GM21528 (cell line): ENCODE measurements around the gene CNIH3.

Experiments
- ATAC-seq: cut with Tn5 transposase; IDR thresholded peaks from one replicate; pipeline ENCODE4 v1.9.1; 2021; ENCODE audit warnings: mild to moderate bottlenecking, moderate library complexity; ENCODE audit not compliant: unreplicated experiment, low FRiP score

Gene CNIH3

DNA sequence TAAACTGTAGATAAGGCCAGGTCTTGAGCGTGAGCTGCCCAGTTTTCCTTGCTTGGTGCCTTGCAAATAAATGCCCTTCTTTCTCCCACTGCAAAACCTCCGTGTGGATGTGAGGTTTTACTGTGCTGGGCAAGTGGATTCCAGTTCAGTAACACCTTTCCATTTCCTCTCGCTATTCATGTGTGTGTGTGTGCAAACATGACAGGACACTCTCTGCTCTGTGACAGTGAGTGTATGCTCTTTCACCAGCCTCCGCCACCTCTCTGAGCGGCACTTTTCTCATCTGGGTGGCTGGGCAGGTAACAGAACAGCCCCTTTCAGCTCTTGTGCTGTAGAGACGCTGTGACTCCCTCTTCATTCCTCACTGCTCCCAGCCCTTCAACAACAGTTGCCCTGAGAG is 23.9 kb downstream of the CNIH3 start:
- no peak for ATAC-seq

DNA sequence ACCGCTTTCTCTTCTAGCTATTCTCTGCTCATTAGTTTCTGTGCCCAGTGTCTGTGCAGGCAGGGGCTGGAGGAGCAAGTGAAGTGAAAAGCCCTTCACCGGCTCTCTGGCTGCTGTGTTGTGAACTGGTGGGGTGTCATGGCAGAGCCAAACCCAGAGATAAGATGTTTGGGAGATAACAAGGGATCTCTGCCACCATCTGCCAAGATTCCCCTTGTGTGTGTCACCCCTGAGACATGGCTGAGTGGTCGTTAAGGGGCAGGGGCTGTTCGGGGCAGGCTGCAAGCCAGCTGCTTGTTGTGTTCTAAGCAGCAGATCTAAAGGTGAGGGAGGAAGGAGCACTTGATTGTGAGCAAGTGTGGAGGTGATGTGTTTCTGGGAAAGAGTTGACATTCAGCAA is 24.5 kb downstream of the CNIH3 start:
- ATAC-seq, result no peak

DNA sequence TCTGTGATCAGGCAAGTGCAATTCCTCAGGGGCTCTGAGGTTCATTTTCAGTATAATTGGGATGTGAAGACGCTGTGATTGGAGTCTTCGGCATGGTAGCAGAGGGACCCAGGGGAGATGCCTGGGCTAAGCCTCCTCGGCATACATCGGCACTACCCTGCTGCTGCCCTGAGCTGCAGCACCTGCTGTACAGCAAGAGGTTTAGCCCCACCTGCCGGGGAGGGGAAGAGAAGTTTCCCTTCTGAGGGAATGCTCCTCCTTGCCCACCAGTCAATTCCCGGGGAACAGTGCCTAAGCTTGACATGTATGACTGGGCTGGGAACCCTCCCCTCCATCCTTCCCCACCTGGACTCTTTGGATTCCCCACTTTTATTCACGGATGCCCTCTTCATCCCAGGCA is 24.9 kb downstream of the CNIH3 start:
- no peak for ATAC-seq

DNA sequence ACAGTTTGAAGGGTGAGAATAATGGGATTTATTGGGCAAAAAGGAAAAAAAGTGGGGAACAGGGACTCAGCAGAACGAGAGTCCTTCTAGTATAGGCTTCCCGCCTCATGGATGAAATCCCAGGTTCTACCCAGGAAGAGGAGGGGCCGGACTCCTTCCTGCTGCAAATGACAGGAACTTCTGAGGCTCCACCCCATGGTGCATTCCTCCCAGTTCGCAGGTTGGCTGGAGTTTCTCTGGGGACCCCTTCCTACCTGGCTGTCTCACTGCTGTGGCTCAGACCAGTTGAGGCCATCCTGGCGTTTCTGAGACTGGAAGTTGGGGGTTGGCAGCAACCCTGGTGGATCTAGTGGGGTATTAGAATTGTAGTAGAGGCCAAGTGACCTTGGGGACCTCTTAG is 27.5 kb downstream of the CNIH3 start:
- ATAC-seq, result no peak

DNA sequence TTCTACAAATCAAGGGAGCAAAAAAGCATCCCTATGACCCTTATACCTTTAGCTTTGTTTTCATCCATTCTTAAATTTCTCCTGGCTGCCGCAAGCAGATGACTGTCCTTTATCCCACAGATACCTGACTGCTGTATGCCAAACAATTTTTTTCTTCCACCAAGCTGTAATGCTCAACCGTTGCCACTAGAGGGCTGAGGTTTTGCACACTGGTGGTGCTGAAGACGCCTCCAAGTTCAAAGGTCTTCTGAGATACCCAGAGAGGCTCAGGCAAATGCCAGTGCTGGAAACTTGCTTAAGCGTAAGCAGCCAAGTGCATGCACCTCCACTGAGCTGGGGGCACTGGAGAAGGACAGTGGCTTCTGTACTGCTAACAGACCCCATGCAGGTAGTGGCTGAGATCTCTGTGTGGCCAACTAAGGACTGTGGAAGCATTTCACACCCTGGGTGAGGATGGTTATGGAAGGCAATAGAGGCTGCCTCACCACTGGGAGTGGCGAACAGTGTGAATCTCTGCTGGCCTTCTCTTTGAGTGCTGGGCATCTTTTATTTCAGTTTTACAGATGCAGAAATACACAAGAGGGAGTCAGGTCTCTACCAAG is 28.5 kb downstream of the CNIH3 start:
- ATAC-seq, result peak; percentile 81

DNA sequence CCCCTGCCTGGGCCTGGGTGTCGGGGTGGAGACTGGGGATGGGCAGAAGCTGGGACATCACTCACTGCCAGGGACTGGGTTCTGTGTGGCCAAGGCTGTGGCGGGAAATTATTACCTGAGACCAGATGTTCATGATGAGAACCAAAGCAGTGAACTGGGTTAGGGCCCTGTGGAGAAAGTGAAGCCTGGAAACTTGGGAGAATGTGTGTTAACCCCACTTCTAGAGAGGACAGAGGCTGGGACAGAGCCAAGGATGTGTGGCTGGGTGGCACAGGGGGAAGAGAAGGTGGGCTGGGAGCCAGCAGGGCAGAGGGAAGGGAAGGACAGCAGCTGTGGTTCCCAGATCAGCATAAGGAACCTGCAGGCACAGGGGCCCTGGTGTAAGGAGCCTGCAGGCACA is 31.3 kb downstream of the CNIH3 start:
- no peak for ATAC-seq

DNA sequence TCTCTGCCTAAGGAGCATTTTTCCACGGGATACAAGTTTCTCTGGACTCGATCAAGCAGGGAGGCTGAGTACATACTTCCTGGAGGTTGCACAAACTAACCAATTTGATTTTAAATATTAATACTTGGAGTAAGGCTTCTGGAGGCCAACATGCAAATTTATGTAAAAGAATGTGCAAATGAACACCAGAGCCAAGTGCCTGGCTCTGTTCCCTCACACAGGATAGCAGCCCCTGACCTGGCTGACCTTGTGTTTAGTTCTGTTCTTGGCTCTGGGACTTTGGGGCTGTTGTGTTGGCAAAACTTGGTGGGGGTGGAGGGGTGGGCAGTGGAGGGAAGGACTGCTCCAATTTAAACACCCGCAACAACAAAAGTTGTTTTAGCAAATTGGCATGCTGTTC is 34.2 kb downstream of the CNIH3 start:
- ATAC-seq, result no peak

DNA sequence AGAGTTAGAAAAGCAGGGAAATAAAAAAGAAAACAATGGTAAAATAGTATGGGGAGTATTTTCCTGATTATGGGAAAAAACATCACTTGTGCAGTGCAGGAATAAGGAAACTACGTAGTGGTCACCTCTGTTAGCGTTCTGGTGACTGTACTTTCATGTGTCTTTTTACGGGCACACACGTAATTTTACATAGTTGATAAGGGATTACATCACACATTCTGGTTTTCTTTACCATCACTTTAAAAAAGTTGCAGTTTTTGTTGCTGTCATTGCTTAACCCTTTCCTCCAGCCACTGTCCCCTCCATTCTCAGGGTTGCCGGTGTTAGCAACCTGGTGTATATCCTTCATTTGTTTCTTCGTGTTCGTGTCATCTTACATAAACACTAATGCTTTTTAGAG is 35.1 kb downstream of the CNIH3 start:
- ATAC-seq, result no peak

DNA sequence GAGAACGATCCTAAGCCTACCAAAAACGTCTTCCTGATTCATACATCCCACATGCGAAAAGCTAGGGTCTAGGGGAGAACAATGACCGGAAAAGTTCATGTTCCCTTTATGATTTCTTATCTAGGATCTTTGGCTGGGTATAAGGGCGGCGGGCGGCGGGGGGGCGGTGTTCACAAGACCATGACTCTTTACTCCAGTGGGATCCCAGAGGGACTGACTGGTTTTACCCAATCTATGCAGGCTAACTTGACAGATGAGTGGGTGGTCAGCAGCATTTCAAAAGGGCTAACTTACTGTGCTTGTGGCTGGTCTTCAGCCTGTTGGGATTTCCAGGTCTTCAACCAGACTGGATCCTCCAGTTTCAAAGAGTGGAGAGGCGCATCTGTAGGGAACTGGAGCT is 40.3 kb downstream of the CNIH3 start:
- ATAC-seq, result no peak

DNA sequence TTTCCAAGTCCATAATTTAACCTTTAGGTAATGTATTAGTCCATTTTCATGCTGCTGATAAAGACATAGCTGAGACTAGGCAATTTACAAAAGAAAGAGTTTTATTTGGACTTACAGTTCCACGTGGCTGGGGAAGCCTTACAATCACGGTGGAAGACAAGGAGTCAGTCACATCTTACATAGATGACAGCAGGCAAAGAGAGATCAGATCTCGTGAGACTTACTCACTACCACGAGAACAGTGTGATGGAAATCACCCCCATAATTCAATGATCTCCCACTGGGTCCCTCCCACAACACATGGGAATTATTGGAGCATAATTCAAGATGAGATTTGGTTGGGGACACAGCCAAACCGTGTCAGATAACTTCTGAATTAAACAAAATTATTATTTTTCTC is 44.0 kb downstream of the CNIH3 start:
- no peak for ATAC-seq

DNA sequence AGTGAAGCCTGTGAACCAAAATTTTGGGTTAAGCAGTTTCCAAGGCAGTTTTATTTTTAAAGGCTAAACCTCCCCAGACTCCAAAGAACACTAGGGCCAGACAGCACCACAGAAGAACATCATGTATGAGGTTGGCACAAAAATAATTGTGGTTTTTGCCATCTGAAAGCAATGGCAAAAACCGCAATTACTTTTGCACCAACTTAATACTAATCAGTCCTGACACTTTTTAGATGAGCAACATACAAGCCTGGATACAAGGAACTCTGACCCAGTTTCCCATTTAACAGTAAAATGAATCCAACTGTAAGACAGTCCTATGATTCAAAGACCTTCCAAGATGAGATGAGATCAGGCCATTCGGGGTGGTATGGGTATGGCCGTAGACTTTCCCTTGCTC is 46.8 kb downstream of the CNIH3 start:
- no peak for ATAC-seq

DNA sequence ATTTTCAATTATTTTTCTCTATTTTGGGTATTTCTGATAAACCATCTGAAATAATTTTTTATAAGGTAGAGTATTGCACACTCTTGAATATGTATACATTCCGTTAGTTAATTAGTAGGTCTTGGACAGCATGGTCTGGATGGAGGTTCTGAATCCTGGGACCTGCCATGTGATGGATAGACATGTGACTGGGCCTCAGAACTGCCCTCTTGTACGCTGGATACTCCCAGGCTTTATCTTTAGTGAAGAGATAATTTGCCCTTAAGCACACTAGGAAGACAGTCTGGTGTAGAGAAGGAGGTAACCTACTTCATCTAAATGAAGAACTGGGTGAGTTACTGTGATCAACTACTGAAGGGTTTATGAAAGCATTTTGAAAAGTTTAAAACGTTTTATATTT is 48.9 kb downstream of the CNIH3 start:
- no peak for ATAC-seq

DNA sequence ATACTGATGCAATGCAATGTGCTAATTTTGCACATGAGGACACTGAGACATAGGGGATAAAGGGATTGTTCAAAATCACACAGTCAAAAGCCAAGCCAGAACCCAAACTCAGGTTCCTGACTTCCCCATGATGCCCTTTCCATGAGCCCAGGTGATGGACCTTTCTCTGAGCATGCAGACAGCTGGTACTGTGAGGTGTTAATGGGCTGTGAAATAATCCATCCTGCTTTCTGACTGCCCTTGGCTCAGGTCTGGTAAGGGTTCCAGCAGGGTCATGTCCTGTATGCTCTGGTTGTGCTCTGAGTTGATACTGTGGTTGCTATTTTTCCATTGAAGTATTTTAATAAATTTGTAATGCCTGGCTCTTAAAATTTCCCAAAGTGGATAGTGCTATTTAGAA is 50.0 kb downstream of the CNIH3 start:
- ATAC-seq, result no peak

DNA sequence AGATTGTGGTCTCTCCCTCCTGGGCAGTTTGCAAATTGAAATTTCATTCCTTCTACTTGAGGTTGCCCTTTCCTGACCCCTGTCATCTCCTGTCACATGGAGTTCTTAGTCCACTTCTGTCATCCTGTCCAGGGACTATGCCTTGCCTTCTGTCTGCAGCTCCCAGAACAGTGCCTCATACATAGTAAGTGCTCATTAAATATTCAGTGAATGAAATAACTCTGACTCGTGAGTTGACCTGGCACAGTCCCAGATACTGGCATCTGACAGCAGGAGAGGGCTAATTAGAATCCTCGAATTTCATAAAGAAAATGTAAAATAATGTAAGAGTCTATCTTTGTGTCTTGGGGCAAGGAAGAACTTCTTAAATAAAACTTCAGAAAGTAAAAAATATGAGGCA is 50.8 kb downstream of the CNIH3 start:
- ATAC-seq, result no peak

DNA sequence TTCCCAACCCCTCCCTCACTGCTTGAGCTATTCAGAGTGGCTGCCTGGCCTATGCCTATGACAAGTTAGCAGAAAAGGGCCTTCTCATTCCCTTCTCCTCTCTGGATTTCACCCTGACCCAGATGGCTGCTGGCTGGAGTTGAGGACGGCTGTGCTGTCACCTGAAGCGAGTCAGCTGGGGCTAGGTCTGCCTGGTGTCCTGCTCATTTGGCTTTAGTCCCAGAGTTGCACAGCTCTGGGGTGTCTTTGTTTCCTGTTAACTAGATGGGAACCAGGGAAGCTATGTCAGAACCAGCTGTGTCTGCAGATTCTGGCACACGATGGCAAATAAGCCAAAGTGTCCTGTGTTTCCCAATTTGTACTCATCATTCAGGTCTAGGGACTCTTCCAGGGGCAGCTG is 52.9 kb downstream of the CNIH3 start:
- no peak for ATAC-seq

DNA sequence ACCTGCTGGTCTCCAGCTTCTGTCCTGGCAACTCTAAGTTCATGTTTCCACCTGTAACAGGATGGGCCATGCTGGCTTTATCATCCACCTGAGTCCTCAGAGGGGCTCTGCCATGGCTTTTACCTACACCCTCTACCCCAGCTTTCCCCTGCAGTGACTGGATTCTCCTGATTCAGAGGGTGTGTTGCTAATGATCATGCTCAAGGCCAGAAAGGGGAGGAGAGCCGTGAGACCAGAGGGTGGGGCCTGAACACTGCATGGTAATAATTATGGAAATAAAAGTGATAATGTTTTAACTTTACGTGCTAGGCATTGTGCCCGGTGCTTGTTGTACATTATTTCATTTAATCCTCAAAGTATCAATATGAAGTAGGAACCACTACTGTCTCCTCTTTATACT is 53.3 kb downstream of the CNIH3 start:
- no peak for ATAC-seq

DNA sequence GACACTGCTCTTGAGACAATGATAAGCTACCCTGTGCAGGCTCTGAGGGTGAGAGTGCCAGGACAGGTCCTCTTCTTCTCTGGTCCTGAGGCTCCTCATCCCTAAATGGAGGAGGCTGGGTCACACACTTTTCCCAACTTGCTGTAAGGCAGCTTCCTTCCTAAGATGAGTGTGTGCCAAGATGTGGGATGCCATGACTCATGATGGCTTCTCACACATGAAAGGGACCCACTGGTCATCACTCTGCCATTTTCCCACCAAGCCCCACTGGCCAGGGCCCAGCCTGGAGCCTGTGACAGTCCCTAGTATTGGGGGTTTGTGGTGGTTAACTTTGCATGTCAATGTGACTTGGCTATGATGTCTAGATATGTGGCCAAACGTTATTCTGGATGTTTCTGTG is 54.4 kb downstream of the CNIH3 start:
- ATAC-seq, result no peak

DNA sequence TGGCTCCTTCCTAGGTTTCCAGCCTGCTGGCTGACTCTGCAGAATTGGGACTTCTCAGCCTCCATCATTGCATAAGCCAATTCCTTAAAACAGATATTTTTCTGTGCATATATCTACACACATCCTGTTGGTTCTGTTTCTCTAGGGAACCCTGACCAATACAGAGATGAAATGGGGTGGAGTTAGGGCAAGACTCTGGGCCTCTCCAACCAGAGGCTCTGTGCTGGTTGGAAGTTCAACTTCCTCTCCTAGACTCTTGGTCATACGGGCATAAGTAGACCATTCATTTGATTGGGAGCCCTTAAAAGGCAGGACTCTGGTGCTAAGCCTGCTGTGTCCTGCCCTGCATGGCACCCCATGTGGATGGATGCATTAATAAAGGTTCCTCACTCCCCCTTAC is 55.0 kb downstream of the CNIH3 start:
- no peak for ATAC-seq

DNA sequence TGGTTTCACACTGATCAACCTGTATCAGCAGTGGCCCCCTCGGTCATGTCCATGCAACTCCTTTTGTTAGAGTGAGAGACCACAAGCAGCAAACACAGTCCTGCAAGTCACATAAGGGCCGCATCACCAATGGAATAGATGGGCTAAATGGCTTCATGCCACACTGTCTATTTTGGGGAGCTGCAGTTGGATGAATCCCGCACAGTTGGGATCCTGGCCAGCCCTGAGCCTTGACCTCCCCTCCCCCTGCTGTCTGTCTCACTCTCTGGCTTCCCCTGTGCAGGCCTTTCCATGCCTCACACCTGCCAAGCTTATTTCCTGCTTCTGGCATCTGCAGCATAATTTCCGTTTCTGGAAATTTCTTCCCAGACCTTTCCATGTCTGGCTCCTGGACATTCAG is 57.0 kb downstream of the CNIH3 start:
- no peak for ATAC-seq

DNA sequence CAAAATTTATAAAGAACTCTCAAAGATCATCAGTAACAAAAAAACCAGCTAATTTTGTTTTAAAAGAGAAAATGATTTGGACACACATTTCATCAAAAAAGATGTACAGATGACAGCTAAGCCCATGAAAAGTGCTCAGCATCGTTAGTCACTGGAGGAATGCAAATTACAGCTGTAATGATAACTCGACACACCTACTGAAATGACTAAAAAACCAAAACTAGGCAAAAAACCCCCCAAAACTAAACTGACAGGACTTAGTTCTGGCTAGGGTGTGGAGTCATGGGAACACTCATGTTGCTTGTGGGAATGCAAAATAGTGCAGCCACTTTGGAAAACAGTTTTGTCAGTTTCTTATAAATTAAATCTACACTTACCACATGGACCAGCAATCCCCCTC is 59.5 kb downstream of the CNIH3 start:
- ATAC-seq, result no peak

DNA sequence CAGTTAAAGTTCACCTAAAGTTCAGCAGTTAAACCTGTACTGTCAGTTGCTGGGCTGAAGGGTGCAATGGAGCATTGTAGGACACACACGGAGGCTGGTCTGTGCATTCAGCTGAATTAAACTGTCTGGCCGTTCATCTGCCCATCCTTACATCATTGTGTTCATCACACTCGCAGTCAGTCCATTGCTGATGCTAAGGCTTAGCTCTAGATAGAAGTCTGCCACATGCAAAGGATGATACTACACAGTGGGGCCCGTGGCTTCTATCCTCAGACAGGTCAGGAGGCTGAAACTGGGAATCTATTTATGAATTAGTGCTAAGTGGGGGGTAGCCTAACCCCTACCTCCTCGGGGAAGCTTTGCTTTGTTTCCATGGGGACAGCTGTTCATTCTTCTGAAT is 60.4 kb downstream of the CNIH3 start:
- ATAC-seq, result no peak

DNA sequence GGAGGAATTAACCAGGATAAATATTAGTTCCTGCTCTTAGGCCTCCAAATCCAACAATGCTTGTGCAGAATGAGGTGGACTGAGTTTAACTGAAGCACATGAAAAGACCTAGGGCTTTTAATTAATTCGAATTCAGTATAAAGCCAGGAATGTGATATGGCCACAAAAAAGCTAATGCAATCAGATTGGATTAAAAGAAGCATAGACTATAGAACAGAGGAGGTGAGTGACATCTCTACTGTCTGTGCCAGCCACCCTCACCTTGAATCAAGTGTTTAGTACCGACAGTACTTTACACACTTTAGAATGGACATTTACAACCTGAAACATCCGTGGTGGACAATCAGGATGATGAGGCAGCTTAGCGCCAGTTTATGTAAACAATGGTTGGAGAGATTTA is 62.1 kb downstream of the CNIH3 start:
- no peak for ATAC-seq

DNA sequence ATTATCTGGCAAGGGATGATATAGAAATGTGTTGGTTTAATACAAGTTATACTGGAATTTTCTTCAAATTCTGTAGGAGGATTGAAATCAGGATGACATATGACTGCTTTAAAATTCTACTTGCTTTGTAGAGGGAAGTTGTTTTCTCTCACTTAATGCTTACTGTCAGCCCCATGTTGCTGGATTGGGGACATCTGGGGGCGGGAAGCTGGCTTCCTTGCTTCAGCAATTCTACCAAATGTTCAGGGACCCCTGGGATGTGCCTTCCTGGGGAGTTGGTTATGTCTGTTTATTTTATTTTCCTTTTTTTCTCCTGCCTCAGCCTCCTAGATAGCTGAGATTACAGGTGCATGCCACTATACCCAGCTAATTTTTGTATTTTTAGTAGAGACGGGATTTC is 63.5 kb downstream of the CNIH3 start:
- no peak for ATAC-seq
